RWPE1 (cell line): ENCODE data around the gene XRN1.
A peak's percentile ranks its signal among the peaks of the same experiment; 100 is the strongest.
"Not testable (repeated sequence)": the region's sequence is repeated elsewhere in the genome, so short reads cannot be mapped to it uniquely, and the experiment has no call there.

Source experiments
- CTCF ChIA-PET: fragments of 350-600 bp; sonication (Branson Sonifier 250); formaldehyde crosslinking; extraction: SDS; loops from one replicate; lab custom pipeline; 2021; lab: Yijun Ruan, JAX
- POLR2A ChIA-PET: fragments of 400-600 bp; formaldehyde crosslinking; extraction: SDS; loops from one replicate; lab custom pipeline; 2020; ENCODE audit warnings: antibody characterized with exemption; ENCODE audit not compliant: low non-redundant PET; lab: Yijun Ruan, JAX
- DNase-seq: peaks from one replicate; pipeline ENCODE4 v3.0.0; 2012; ENCODE audit warnings: low spot score
- H3K27ac ChIP-seq: fragments of 450-650 bp; 2 replicates; pipeline ENCODE4 v1.5.1; 2017
- TF ChIP-seq, protein P1 (sequence below): fragments of 450-650 bp; conservative IDR thresholded peaks from 2 replicates; pipeline ENCODE4 v1.5.1; 2017; ENCODE audit warnings: low read depth, mild to moderate bottlenecking

Gene XRN1

DNA sequence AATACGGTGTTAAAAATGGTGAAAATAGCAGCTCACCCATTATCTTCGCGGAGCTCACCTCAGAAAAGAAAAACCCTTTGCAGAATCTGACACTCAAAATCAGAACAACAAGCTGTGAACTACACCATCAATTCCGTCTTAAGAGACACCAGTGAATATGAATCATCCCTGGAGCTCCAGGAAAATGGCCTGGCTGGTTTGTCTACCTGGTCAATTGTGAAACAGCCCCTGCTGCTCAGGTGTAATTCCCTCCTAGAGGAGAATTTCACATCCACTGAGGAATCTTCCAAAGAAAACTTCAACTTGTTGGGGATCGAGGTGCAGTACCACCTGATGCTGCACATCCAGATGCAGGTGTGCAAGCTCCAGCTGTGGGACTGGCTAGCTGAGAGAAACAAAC, 3.0 kb upstream of the XRN1 start:
- TF ChIP-seq, protein P1, sequence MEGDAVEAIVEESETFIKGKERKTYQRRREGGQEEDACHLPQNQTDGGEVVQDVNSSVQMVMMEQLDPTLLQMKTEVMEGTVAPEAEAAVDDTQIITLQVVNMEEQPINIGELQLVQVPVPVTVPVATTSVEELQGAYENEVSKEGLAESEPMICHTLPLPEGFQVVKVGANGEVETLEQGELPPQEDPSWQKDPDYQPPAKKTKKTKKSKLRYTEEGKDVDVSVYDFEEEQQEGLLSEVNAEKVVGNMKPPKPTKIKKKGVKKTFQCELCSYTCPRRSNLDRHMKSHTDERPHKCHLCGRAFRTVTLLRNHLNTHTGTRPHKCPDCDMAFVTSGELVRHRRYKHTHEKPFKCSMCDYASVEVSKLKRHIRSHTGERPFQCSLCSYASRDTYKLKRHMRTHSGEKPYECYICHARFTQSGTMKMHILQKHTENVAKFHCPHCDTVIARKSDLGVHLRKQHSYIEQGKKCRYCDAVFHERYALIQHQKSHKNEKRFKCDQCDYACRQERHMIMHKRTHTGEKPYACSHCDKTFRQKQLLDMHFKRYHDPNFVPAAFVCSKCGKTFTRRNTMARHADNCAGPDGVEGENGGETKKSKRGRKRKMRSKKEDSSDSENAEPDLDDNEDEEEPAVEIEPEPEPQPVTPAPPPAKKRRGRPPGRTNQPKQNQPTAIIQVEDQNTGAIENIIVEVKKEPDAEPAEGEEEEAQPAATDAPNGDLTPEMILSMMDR = no peak
- POLR2A ChIA-PET = no interaction called here

DNA sequence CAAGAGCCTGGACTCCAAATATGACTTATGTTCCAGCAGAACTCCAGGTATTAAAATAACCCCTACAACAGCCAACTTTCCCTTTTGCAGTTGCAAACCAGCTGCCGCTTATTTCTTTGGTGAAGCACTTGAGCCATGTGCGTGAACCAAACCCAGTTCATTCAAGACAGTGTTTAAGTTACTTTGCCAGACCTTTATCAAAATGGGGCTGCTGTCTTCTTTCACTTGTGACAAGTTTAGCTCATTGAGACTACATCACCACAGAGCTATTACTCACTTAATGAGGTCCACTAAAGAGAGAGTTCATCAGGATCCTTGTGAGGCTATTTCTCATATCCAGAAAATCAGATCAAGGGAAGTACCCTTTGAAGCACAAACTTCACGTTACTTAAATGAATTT, 2.4 kb upstream of the XRN1 start:
- no peak for DNase-seq
- TF ChIP-seq, protein P1 = no peak
- ChIA-PET POLR2A (no interaction called here), CTCF (no interaction called here)
- H3K27ac ChIP-seq = no peak overlapping the region

More for the DNA sequence above, 3.0 kb upstream of the XRN1 start:
- no peak overlapping the region for H3K27ac ChIP-seq
- DNase-seq = no peak
- CTCF ChIA-PET = no interaction called here

DNA sequence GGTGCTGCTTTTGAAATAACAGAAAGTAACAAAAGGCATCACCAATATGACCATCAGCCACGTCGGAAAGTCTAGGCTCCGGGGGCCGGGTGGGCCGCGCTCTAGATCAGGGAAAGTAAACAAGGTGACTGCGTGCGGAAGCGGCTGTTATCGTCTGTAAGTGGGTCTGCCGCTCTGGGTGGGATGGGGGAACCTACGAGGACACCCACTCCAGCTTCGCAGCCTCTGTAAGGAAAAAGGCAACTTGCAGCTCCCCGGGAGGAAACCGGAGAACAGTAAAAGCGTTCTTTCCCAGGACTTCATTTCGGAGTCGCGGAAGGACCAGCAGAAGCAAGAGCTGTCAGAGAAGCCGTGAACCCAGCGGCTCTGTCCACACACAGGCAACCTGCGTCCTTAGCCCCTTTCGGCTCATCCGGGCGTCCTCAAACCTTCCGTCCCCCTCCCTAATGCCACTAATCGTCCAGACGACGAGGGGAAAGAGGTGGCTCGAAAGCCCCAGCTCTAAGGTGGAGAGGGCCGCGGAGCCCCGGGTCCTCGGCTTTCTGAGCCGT, 461 bp downstream of the XRN1 start:
- ChIA-PET POLR2A (no interaction called here), CTCF (interaction anchor here (0.6 kb wide), 1 partner anchor 33 kb away, joined by 3 read pairs; no protein-coding TSS in a partner anchor)
- DNase-seq = peak; percentile 8
- H3K27ac ChIP-seq = peak overlapping the region; percentile 87
- TF ChIP-seq, protein P1 = no peak

DNA sequence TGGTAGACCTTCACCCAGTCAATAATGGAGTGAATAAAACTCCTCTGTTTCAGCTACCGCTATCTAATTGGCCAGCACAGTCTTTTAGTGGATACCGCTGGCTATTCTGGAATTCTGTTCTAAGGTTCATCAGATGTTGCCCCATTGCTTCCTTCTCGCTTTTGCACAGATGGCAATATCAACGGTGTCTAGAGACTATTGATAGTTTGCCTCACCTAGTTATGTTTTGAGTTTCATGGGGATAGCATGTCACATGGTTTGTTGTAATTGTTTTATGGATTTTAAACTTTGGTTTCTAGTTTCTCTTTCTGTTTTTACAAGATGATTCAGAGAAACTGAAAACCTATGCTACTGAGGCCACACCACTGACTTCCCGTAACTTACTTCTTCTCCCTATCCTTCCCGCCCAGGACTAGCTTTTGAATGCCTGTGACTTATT, 2.0 kb downstream of the XRN1 start:
- POLR2A ChIA-PET = no interaction called here
- CTCF ChIA-PET = no interaction called here
- TF ChIP-seq, protein P1 = no peak
- no peak overlapping the region for H3K27ac ChIP-seq
- no peak for DNase-seq

DNA sequence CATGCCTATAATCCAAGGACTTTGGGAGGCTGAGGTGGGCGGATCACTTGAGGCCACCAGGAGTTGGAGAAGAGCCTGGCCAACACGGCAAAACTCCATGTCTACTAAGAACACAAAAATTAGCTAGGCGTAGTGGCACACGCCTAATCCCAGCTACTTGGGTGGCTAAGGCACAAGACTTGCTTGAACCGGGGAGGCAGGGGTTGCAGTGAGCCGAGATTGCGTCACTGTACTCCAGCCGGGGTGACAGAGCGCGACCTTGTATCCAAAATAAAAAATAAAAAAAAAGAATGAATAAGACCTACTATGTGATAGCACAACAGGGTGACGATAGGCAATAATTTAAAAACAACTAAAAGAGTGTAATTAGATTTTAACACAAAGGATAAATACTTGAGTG, 3.5 kb downstream of the XRN1 start:
- POLR2A ChIA-PET = no interaction called here

DNA sequence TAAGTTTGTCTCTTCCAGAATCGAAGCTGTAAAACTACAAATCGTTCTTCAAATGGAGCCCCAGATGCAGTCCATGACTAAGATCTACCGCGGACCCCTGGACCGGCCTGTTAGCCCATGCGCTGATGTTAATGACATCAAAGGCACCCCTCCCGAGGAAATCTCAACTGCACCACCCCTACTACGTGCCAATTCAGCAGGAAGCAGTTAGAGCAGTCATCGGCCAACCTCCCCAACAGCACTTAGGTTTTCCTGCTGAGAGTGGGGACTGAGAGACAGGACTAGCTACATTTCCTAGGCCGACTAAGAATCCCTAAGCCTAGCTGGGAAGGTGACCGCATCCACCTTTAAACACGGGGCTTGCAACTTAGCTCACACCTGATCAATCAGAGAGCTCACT, 4.8 kb downstream of the XRN1 start:
- DNase-seq, H3K27ac ChIP-seq, CTCF ChIA-PET: not testable (repeated sequence)
- POLR2A ChIA-PET = interaction anchor here (0.5 kb wide), 1 partner anchor 30 kb away, joined by 3 read pairs; no protein-coding TSS in a partner anchor

More for the DNA sequence above, 3.5 kb downstream of the XRN1 start:
- TF ChIP-seq, protein P1 = no peak
- H3K27ac ChIP-seq = no peak overlapping the region
- CTCF ChIA-PET = no interaction called here
- DNase-seq = no peak

DNA sequence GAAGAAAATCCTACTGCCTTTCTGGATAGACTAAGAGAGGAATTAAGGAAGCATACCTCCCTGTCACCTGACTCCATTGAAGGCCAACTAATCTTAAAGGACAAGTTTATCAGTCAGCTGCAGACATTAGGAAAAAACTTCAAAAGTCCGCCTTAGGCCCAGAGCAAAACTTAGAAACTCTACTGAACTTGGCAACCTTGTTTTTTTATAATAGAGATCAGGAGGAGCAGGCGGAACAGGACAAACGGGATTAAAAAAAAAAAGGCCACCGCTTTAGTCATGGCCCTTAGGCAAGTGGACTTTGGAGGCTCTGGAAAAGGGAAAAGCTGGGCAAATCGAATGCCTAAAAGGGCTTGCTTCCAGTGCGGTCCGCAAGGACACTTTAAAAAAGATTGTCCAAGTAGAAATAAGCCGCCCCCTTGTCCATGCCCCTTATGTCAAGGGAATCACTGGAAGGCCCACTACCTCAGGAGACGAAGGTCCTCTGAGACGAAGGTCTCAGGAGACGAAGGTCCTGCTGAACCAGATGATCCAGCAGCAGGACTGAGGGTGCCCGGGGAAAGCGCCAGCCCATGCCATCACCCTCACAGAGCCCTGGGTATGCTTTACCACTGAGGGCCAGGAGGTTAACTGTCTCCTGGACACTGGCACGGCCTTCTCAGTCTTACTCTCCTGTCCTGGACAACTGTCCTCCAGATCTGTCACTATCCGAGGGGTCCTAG, 8.2 kb downstream of the XRN1 start:
- CTCF ChIA-PET, POLR2A ChIA-PET, H3K27ac ChIP-seq, DNase-seq: not testable (repeated sequence)

DNA sequence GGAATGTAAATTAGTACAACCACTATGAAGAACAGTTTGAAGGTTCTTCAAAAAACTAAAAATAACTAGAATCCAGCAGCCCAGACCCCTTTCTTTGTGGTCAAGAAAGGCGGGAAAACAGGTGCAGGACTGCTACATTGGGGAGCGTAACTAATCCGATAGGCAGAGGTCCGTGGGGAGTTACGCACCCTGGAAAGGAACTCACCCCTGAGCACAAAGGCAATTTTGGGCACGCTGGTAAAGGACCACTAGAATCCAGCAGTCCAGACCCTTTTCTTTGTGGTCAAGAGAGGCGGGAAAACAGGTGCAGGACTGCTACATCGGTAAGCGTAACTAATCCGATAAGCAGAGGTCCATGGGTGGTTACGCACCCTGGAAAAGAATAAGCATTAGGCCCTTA, 9.7 kb downstream of the XRN1 start:
- DNase-seq, POLR2A ChIA-PET, H3K27ac ChIP-seq, CTCF ChIA-PET: not testable (repeated sequence)
